GM18951 (cell line): ENCODE results near the gene TASL.
"Not testable (repeated sequence)": the region's sequence is repeated elsewhere in the genome, so short reads cannot be mapped to it uniquely, and the experiment has no call there.

Experiments used
- POLR2A ChIP-seq: IDR thresholded peaks from 4 replicates; pipeline ENCODE4 v1.6.1; 2011; ENCODE audit warnings: mild to moderate bottlenecking; ENCODE audit not compliant: insufficient read length, insufficient read depth; ENCODE audit errors: extremely low read depth
- in situ Hi-C: fragments of 300-500 bp; cut with MboI; formaldehyde crosslinking; loops from one replicate; pipeline ENCODE4 v1.12.0; 2022; ENCODE audit warnings: low sequenced_read_pairs, mixed read lengths, inconsistent platforms; ENCODE audit not compliant: unreplicated experiment

TASL gene, protein sequence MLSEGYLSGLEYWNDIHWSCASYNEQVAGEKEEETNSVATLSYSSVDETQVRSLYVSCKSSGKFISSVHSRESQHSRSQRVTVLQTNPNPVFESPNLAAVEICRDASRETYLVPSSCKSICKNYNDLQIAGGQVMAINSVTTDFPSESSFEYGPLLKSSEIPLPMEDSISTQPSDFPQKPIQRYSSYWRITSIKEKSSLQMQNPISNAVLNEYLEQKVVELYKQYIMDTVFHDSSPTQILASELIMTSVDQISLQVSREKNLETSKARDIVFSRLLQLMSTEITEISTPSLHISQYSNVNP

DNA sequence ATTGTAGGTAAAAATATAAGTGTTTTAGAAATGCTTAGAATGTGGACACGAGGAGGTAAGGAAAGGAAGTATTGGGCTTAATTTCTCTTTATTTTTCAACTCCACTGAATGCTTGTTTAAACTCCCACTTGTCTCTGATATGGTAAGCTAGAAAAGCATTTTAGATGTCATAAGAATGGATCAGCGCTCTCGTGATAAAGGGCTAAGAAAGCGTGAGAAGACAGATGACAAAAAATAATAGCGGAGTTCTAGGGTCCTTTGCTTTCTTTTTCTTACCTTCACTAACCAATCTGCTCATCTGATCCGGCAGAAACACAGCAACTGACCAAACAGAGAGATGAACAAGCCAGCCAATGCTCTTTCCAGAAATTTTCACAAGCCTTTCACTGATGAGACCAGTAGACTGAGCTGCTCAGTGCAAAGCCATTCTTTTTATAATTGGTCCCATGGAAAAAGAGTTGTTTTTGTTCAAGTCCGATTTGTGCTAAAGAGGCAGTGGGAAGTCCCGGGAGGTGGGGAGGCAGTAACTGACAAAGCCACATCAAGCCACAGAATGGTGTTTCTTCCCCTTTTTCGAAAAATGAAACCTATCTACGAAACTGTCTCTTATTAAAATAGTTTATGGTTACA lies at the start of gene TASL:
Gene TASL (minus strand): TSS at position 405 of the 630 bp plus-strand sequence. CDS start 17,411 bp downstream, outside the sequence.
- in situ Hi-C loops = no loop called here
- peak; percentile 73 for TF ChIP-seq POLR2A

DNA sequence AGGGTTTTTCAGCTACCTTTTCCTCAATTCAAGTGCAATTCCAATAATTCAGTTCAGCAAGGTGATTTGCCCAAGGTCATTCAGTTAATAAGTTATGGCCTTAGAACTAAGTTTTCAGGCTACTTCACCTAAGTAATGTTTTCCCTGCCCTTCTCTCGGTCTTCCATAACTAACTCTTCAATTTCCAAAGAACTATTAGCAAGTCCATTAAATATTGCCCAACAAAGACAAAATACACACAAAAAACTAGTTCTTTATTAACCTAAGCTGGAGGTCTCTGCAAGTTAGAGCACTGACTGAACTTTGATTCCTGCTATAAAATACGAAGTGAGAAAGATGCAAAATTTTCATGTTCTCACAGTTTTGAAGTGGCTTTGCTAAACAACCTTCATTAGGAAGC lies 48.8 kb upstream of the TASL start:
- in situ Hi-C loops = no loop called here

GRCh38 chrX:30622361-30622760 lies 44.8 kb upstream of the TASL start:
- TF ChIP-seq POLR2A = no peak
- in situ Hi-C loops = no loop called here

More for the DNA sequence above, 48.8 kb upstream of the TASL start:
- TF ChIP-seq POLR2A = no peak

DNA sequence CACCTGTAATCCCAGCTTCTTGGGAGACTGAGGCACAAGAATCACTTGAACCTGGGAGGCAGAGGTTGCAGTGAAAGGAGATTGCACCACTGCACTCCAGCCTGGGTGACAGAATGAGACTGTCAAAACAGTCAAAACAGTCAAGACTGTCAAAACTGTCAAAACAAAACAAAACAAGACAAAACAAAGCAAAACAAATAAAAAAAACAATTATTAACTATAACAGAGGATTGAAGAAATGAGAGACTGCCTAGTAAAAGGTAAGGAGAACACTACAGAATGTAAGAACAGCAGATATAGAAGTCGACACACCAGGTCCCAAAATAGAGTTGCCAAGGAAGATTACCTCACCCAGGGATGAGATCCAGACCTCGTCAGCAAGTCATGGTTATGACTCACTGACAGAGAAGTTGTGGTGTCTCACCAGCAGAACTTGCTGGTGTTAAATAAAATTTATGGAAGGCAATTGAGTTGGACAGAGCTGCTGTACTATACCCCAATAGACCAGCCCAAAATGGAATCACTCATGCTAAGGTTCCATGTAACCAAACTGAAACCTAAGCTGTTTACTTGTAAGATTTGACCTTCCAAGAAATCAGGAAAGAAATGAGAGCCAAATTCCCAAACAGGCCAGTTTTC lies 43.5 kb upstream of the TASL start:
- in situ Hi-C loops = no loop called here
- TF ChIP-seq POLR2A = no peak

DNA sequence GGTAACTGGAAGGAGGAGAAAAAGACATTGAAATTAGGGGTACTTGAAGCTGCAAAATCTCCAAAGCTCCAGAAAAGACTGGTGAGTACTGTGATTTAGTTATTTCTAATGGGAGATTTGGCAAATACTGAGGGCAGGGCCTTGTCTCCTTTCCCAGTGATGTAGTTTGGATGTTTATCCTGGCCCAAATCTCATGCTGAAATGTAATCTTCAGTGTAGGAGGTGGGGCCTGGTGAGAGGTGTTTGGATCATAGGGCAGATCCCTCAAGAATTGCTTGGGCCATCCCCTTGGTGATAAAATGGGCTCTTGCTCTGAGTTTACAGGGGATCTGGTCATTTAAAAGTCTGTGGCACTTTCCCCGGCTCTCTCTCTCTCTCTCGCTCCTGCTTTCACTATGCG lies 42.6 kb upstream of the TASL start:
- in situ Hi-C loops = no loop called here
- no peak for TF ChIP-seq POLR2A

DNA sequence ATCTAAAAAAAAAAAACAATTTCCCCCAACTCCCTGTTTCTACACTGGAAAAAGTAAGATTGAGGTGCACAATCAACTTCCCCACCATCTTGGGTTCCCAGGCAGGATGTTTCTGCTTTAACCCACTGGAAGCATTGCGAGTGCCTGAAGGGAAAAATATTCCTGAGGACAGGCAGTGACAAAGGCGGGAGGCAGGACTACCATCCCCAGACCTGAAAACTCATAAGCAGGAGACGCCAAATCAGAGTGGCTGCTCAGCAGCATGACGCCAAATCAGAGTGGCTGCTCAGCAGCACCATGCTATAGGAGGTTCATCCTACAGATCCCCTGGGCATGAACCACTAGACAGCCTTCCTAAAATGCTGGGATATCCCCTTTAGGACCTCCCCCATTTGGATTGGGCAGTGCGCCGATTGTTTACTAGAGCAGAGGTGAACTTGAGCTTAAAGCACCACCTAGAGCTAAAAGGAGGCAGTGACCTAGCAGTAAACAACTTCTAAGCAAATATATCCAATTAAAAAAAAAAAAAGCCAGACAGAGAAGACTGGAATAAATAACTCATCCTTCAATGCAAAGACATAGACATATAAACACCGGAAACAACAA lies 40.7 kb upstream of the TASL start:
- in situ Hi-C loops = no loop called here

DNA sequence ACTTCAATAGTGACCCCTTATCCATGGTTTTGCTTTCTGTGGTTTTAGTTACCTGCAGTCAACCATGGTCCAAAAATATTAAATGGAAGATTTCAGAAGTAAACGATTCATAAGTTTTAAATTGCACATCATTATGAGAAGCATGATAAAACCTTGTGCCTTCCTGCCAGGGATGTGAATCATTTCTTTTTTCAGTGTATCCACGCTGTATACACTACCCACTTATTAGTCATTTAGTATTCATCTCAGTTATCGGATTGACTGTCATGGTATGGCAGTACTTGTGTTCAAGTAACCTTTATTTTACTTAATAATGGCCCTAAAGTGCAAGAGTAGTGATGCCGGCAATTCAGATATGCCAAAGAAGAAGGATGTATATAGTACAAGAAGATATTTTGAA lies 37.7 kb upstream of the TASL start:
- in situ Hi-C loops = no loop called here
- TF ChIP-seq POLR2A = no peak

More for the DNA sequence above, 40.7 kb upstream of the TASL start:
- TF ChIP-seq POLR2A = no peak

- TF ChIP-seq POLR2A = no peak
- in situ Hi-C loops = no loop called here
Observed at GRCh38 chrX:30613721-30614120, 36.2 kb upstream of the TASL start.

DNA sequence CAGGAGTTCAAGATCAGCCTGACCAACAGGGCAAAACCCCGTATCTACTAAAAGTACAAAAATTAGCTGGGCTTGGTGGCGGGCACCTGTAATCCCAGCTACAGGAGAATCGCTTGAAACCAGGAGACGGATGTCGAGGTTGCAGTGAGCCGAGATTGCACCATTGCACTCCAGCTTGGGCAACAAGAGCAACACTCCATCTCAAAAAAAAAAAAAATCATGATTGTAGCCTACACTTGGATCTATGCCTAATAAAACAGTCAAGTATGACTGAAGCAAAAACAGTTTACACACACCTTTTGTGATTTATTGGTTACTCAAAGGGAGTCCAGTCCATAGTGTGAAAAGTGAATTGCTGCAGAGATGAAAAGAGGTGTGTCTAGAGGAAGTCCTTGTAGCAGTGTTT lies 34.7 kb upstream of the TASL start:
- in situ Hi-C loops = no loop called here
- TF ChIP-seq POLR2A = no peak

- no peak for TF ChIP-seq POLR2A
- in situ Hi-C loops = no loop called here
Observed at GRCh38 chrX:30610026-30610425, 32.5 kb upstream of the TASL start.

DNA sequence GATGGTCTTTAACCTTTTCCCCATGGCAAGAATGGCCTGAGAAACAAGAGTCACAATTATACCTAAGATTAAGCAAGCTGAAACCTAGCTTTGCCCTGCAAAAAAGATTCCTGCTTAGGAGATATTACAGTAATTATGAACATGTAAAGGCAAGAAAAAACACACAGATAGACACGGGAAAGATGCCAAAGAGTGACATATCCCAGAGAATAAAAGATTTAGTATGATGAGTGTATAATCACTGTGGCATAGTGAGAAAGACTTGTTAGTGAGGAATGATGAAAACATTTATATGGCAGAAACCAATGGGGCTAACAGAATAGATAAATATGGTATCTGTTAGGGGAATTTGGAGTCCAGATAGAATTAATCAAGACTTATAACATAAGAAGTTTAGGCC lies 29.6 kb upstream of the TASL start:
- TF ChIP-seq POLR2A = no peak
- in situ Hi-C loops = no loop called here

- in situ Hi-C loops = not testable (repeated sequence)
Observed at GRCh38 chrX:30600269-30601176, 23.0 kb upstream of the TASL start.
